GM21576 (cell line): ENCODE measurements around the gene CYP46A1.

ENCODE experiments used
- ATAC-seq: cut with Tn5 transposase; IDR thresholded peaks from one replicate; pipeline ENCODE4 v1.9.1; 2021; ENCODE audit warnings: mild to moderate bottlenecking, moderate library complexity; ENCODE audit not compliant: unreplicated experiment

The CYP46A1 gene

DNA sequence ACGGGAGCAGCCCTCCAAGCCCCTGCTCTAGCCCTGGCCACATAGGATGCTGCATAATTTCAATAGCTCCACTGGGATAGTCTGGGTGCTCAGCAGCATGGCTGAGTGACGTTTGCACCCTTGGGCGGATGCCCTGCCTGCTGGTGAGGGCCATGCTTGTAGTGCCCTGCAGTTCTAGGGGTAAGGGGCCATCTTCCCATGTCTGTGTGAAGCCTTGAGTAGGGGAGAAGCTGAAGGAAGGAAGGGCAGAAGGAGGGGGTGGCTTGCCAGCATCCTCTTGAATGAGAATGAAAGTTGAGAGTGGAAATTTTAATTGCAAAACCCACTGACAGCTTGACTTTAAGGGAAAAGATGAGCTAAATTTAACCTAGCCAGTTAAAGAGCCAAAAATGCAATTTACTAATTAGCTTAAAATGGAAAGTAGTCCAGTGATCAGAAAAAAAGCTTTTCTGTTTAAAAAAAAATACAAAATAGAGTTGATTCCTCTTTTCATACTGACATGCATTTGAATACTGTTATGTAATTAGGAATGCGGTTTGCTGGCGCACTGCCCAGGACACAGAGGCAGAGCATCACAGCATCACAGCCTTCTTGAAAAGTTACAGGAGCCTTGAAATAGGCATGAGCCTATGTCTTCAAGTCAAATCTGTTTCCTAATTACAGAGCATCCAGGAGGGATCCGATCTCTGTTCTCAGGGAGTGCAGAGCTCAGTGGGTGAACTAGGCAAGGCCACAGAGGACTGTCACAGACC, 90.6 kb downstream of the CYP46A1 start:
- no peak for ATAC-seq

GRCh38 chr14:99775351-99775750, 91.3 kb downstream of the CYP46A1 start:
- ATAC-seq = no peak
